PC-3 (cell line): ENCODE results near the gene USP48. TPM values are rescaled to one million over a fixed set of nuclear protein-coding genes. Genes with fewer than 3 reads are reported as not detected.
A peak's percentile ranks its signal among the peaks of the same experiment; 100 is the strongest.

Source experiments
- ATAC-seq: fragments of 200-7000 bp; cut with Tn5 transposase; 2 replicates; pipeline ENCODE4 v1.9.1; 2020; ENCODE audit warnings: mild to moderate bottlenecking, moderate library complexity
- BruUV-seq: library from RNA; stranded (reverse); fragments of 400-500 nt; replicated peaks from 2 replicates; lab custom pipeline; 2021; lab: Mats Ljungman, UMichigan
- CTCF ChIA-PET: fragments of 300-600 bp; sonication (Branson Sonifier 250); formaldehyde crosslinking; loops from one replicate; lab custom pipeline; 2022; ENCODE audit warnings: antibody characterized with exemption; lab: Charles Lee
- POLR2A ChIA-PET: fragments of 300-600 bp; sonication (Branson Sonifier 250); formaldehyde crosslinking; loops from one replicate; lab custom pipeline; 2022; ENCODE audit warnings: antibody characterized with exemption; ENCODE audit not compliant: unreplicated experiment; lab: Charles Lee
- DNase-seq: peaks from one replicate; pipeline ENCODE4 v3.0.0-alpha.2; 2015
- H2AFZ ChIP-seq: fragments of 300-600 bp; sonication (generic); 2 replicates; pipeline ENCODE4 v1.6.0; 2016; ENCODE audit warnings: antibody characterized with exemption, low read length
- H3F3A ChIP-seq: fragments of 300-600 bp; sonication (generic); one replicate; pipeline ENCODE4 v1.6.0; 2017; ENCODE audit warnings: antibody characterized with exemption, low read length, control low read depth, mild to moderate bottlenecking; ENCODE audit not compliant: unreplicated experiment
- H3K27ac ChIP-seq: fragments of 300-600 bp; sonication (generic); 2 replicates; pipeline ENCODE4 v1.5.1; 2016; ENCODE audit warnings: mild to moderate bottlenecking, low read length
- H3K27me3 ChIP-seq: fragments of 300-600 bp; sonication (generic); 2 replicates; pipeline ENCODE4 v1.6.1; 2016; ENCODE audit warnings: low read length, mixed read lengths
- H3K36me3 ChIP-seq: fragments of 300-600 bp; sonication (generic); 2 replicates; pipeline ENCODE4 v1.6.1; 2016; ENCODE audit warnings: low read depth, mixed run types, low read length, mixed read lengths
- H3K4me1 ChIP-seq: fragments of 300-600 bp; sonication (generic); 2 replicates; pipeline ENCODE4 v1.5.1; 2016; ENCODE audit warnings: low read length; ENCODE audit not compliant: insufficient read depth
- H3K4me2 ChIP-seq: fragments of 300-600 bp; sonication (generic); 2 replicates; pipeline ENCODE4 v1.6.0; 2016; ENCODE audit warnings: low read length
- H3K4me3 ChIP-seq: fragments of 300-600 bp; sonication (generic); 2 replicates; pipeline ENCODE4 v1.5.1; 2016; ENCODE audit warnings: mild to moderate bottlenecking, low read length, mixed read lengths
- H3K79me2 ChIP-seq: fragments of 300-600 bp; sonication (generic); 2 replicates; pipeline ENCODE4 v1.6.1; 2017; ENCODE audit warnings: low read length, mixed read lengths
- H3K9ac ChIP-seq: fragments of 300-600 bp; sonication (generic); 2 replicates; pipeline ENCODE4 v1.6.0; 2016; ENCODE audit warnings: mild to moderate bottlenecking, low read length
- H3K9me2 ChIP-seq: fragments of 300-600 bp; sonication (generic); replicated peaks from 2 replicates; pipeline ENCODE4 v1.6.1; 2016; ENCODE audit warnings: mixed run types, low read length, mixed read lengths
- H3K9me3 ChIP-seq: fragments of 300-600 bp; sonication (generic); 2 replicates; pipeline ENCODE4 v1.6.1; 2016; ENCODE audit warnings: low read length, mixed read lengths
- H4K20me1 ChIP-seq: fragments of 300-600 bp; sonication (generic); 2 replicates; pipeline ENCODE4 v1.6.1; 2016; ENCODE audit warnings: low read length, mixed read lengths
- EZH2 ChIP-seq: fragments of 300-600 bp; sonication (generic); IDR thresholded peaks from one replicate; pipeline ENCODE4 v1.6.1; 2017; ENCODE audit warnings: antibody characterized with exemption, mild to moderate bottlenecking, low read length; ENCODE audit not compliant: unreplicated experiment
- EZH2phosphoT487 ChIP-seq: fragments of 300-600 bp; sonication (generic); IDR thresholded peaks from 2 replicates; pipeline ENCODE4 v1.6.1; 2018; ENCODE audit warnings: mild to moderate bottlenecking, antibody characterized with exemption, low read length, borderline replicate concordance
- intact Hi-C: fragments of 100-400 bp; cut with micrococcal nuclease; formaldehyde crosslinking; loops from 2 replicates; pipeline ENCODE4 v1.9.0; 2023
- total RNA-seq: library from RNA; depleted of rRNA; stranded (reverse); fragments of >200 nt; gene quantifications from 2 replicates; pipeline ENCODE4 v1.2.3, GENCODE V29; 2014
- TF ChIP-seq, protein P1 (sequence below): fragments of 300-600 bp; sonication (generic); conservative IDR thresholded peaks from 2 replicates; pipeline ENCODE4 v1.5.1; 2017; ENCODE audit warnings: antibody characterized with exemption, low read depth, mild to moderate bottlenecking, low read length

Gene USP48
- total RNA-seq, 1 experiment from 2014 or later = 33.3 TPM

DNA sequence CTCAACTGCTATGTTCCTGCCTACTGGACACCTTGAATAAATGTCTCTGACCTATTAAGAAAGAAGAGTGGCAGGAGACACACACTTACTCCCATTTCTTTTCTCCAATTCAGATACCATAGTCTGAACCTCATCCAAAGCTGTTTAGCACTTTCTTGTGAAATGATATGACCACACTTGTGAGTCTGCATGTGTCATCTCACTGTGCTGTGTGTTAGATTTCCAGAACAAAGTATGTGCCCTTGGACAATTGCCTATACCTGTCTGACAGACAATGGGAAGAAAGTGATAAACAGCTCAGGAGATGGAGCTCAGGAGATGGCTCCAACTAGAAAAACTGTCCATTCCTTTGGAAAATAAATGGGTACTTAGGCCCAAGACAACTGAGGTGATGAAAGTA, 48.4 kb downstream of the USP48 start:
- Histone ChIP-seq H3K4me3 (no peak overlapping the region), H3K9ac (no peak overlapping the region), H3F3A (peaks cover 5% of the 10 kb centered on the region), H3K9me3 (no peaks in the 10 kb centered on the region), H3K4me2 (no peak overlapping the region), H3K79me2 (no peaks in the 10 kb centered on the region), H3K27me3 (no peaks in the 10 kb centered on the region), H3K27ac (no peak overlapping the region), H3K36me3 (peaks cover 18% of the 10 kb centered on the region), H4K20me1 (no peaks in the 10 kb centered on the region), H2AFZ (no peak overlapping the region), H3K9me2 (no peaks in the 10 kb centered on the region), H3K4me1 (no peaks in the 10 kb centered on the region)
- ChIA-PET CTCF (no interaction called here), POLR2A (no interaction called here)
- no TSS peak for BruUV-seq
- TF ChIP-seq EZH2phosphoT487 (no peak), EZH2 (no peak)
- TF ChIP-seq, protein P1, sequence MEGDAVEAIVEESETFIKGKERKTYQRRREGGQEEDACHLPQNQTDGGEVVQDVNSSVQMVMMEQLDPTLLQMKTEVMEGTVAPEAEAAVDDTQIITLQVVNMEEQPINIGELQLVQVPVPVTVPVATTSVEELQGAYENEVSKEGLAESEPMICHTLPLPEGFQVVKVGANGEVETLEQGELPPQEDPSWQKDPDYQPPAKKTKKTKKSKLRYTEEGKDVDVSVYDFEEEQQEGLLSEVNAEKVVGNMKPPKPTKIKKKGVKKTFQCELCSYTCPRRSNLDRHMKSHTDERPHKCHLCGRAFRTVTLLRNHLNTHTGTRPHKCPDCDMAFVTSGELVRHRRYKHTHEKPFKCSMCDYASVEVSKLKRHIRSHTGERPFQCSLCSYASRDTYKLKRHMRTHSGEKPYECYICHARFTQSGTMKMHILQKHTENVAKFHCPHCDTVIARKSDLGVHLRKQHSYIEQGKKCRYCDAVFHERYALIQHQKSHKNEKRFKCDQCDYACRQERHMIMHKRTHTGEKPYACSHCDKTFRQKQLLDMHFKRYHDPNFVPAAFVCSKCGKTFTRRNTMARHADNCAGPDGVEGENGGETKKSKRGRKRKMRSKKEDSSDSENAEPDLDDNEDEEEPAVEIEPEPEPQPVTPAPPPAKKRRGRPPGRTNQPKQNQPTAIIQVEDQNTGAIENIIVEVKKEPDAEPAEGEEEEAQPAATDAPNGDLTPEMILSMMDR = no peak
- peak; percentile 4 for DNase-seq
- no peak for ATAC-seq
- intact Hi-C loops = no loop called here

- intact Hi-C loops = no loop called here
- H3K9ac ChIP-seq = no peak overlapping the region
- H3F3A ChIP-seq = peaks cover 5% of the 10 kb centered on the region
- no peaks in the 10 kb centered on the region for H3K9me3 ChIP-seq
- peaks cover 19% of the 10 kb centered on the region; the same call in 1 of the 2 replicates for H3K36me3 ChIP-seq
- no TSS peak for BruUV-seq
- ATAC-seq = no peak
- no peak for DNase-seq
- H4K20me1 ChIP-seq = no peaks in the 10 kb centered on the region
- no peaks in the 10 kb centered on the region for H3K27me3 ChIP-seq
- ChIA-PET CTCF (no interaction called here), POLR2A (no interaction called here)
- H3K4me3 ChIP-seq = no peak overlapping the region
- H3K79me2 ChIP-seq = no peaks in the 10 kb centered on the region
- H3K4me1 ChIP-seq = no peaks in the 10 kb centered on the region
- H3K4me2 ChIP-seq = no peak overlapping the region
- H3K9me2 ChIP-seq = no peaks in the 10 kb centered on the region
- no peak overlapping the region for H3K27ac ChIP-seq
- H2AFZ ChIP-seq = no peak overlapping the region
- TF ChIP-seq EZH2phosphoT487 (no peak), EZH2 (no peak)
- TF ChIP-seq, protein P1 = no peak
Measured at GRCh38 chr1:21732664-21733063, 50.3 kb downstream of the USP48 start.

DNA sequence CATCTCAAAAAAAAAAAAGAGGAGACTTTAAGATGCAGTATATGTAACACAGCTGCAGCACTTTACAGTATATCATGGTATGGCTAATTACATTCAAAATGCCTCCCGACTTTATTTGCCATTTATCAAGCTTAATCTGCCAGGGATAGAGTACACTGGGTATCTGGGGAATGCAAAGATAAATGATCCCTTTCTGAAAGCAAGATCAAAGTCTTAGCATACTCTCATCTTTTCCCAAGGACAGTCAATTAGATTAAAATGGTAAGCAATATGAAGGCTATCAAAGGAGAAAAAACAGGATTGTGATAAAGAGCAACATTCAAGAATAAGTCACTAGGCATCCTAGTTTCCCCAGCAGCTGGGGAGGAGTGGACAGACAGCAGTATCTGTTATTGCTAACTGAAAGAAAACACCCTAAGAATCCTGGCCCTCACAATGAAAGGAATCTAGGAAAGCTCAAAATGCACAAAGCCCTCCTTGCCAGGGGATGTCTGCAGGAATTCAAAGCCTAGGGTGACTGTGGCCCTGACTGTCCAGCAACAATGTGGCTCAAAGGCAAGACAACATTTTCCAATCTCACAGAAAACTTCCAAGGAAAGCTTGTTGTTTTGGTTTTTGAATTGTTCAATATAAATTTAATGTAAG, 57.1 kb downstream of the USP48 start:
- DNase-seq (no peak), ATAC-seq (no peak)
- ChIA-PET POLR2A (no interaction called here), CTCF (no interaction called here)
- Histone ChIP-seq H3K79me2 (no peaks in the 10 kb centered on the region), H3K4me1 (no peaks in the 10 kb centered on the region), H3K4me3 (no peak overlapping the region), H3K27ac (no peak overlapping the region), H4K20me1 (no peaks in the 10 kb centered on the region), H3K27me3 (no peaks in the 10 kb centered on the region), H3K4me2 (no peak overlapping the region), H3K9me3 (no peaks in the 10 kb centered on the region), H2AFZ (no peak overlapping the region), H3K36me3 (peaks cover 27% of the 10 kb centered on the region; the same call in 1 of the 2 replicates), H3K9ac (no peak overlapping the region), H3K9me2 (no peaks in the 10 kb centered on the region), H3F3A (no peaks in the 10 kb centered on the region)
- no TSS peak for BruUV-seq
- intact Hi-C loops = no loop called here
- TF ChIP-seq EZH2 (no peak), EZH2phosphoT487 (no peak)
- TF ChIP-seq, protein P1 = no peak
